Measurements from ENCODE around the gene GLTP.
"Not testable (repeated sequence)": the region's sequence is repeated elsewhere in the genome, so short reads cannot be mapped to it uniquely, and the experiment has no call there.

GLTP gene

GRCh38 chr12:109902891-109903418 is 22.6 kb upstream of the GLTP start:
- no peak for DNase-seq (ENCODE audit: low spot score)

- no peak for DNase-seq (ENCODE audit: low spot score)
These were observed 20.6 kb upstream of the GLTP start for GRCh38 chr12:109900752-109901580.

- DNase-seq (ENCODE audit: low spot score): peak; percentile 90
These were observed 19.7 kb upstream of the GLTP start, which contains the start of gene TCHP for GRCh38 chr12:109899783-109900751. TSS of gene TCHP (plus strand) at chr12:109900274. CDS start at chr12:109903027, 2,753 bp downstream.

GRCh38 chr12:109899345-109899744 is 19.0 kb upstream of the GLTP start:
- DNase-seq (ENCODE audit: low spot score): not testable (repeated sequence)

- DNase-seq (ENCODE audit: low spot score): no peak
These were observed 16.7 kb upstream of the GLTP start for GRCh38 chr12:109897029-109897428.

- DNase-seq (ENCODE audit: low spot score): no peak
These were observed 15.8 kb upstream of the GLTP start for GRCh38 chr12:109896188-109896587.

GRCh38 chr12:109894939-109895338 is 14.6 kb upstream of the GLTP start:
- DNase-seq (ENCODE audit: low spot score): no peak

GRCh38 chr12:109893261-109893995 is 13.1 kb upstream of the GLTP start:
- DNase-seq (ENCODE audit: low spot score): no peak

GRCh38 chr12:109892748-109893147 is 12.4 kb upstream of the GLTP start:
- no peak for DNase-seq (ENCODE audit: low spot score)

- DNase-seq (ENCODE audit: low spot score): no peak
These were observed 11.9 kb upstream of the GLTP start for GRCh38 chr12:109892165-109892715.

- not testable (repeated sequence) for DNase-seq (ENCODE audit: low spot score)
These were observed 11.4 kb upstream of the GLTP start for GRCh38 chr12:109891731-109892130.

GRCh38 chr12:109890620-109891170 is 10.4 kb upstream of the GLTP start:
- DNase-seq (ENCODE audit: low spot score): no peak

GRCh38 chr12:109888179-109889020 is 8.1 kb upstream of the GLTP start:
- DNase-seq (ENCODE audit: low spot score): no peak

GRCh38 chr12:109885616-109886015 is 5.3 kb upstream of the GLTP start:
- DNase-seq (ENCODE audit: low spot score): no peak

- no peak for DNase-seq (ENCODE audit: low spot score)
These were observed 3.1 kb upstream of the GLTP start for GRCh38 chr12:109883461-109883860.

GRCh38 chr12:109881752-109882151 is 1.4 kb upstream of the GLTP start:
- no peak for DNase-seq (ENCODE audit: low spot score)

GRCh38 chr12:109880938-109881337 is 597 bp upstream of the GLTP start:
- DNase-seq (ENCODE audit: low spot score): no peak

GRCh38 chr12:109879351-109880042 is 844 bp downstream of the GLTP start:
- DNase-seq (ENCODE audit: low spot score): no peak

- DNase-seq (ENCODE audit: low spot score): no peak
These were observed 1.6 kb downstream of the GLTP start for GRCh38 chr12:109878749-109879148.

- no peak for DNase-seq (ENCODE audit: low spot score)
These were observed 2.1 kb downstream of the GLTP start for GRCh38 chr12:109878247-109878625.
